NCI-H1930 (cell line): ENCODE results near the gene ANTXR2.
"Not testable (repeated sequence)": the region's sequence is repeated elsewhere in the genome, so short reads cannot be mapped to it uniquely, and the experiment has no call there.

Source experiments
- DNase-seq, 2 experiments: peaks; one replicate each; lab custom pipeline; 2025; lab: John Stamatoyannopoulos, UW

Gene ANTXR2

DNA sequence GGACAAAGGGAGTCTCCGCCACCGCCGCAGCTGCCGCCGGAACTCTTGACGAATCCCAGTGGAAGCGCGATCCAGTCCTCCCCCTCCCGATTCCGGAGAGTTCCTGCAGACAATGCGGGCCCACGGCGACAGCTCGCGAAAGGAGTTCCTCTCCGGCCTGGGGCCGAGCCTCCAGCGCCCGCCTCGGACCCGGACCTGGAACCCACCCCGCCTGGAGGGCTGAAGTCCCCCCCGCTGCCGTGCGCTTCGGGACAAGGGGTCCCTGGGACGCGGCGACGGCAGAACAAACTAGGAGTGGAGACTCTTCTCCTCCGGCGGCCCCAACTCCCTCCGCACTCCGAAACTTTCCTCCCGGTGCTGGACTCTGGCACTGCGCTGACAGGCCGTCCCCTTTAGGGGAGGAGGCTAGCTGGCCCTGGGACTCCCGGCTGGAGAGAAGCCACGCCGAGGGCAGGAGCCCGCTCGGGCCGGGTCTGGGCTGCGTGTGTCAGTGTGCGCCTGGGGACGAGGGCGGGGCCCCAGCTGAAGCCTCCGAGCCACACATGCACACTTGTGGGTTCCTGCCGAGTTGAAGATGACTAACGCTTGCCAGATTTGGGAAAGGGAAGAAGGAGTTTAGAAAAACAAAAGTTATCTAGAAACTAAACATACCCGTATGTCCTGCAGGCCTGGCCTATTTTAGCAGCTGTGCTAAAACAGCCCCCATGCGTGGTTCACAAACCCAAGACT lies at the start of gene ANTXR2:
ANTXR2 (minus strand) TSS at position 486 of the 729 bp plus-strand sequence. CDS start 669 bp downstream, outside the sequence.
- peak; percentile 16 to 18 for DNase-seq

- DNase-seq = not testable (repeated sequence)
These were observed 48.8 kb upstream of the ANTXR2 start for GRCh38 chr4:80121815-80122214.

GRCh38 chr4:80119620-80120019 lies 46.6 kb upstream of the ANTXR2 start:
- not testable (repeated sequence) for DNase-seq

GRCh38 chr4:80116516-80116915 lies 43.5 kb upstream of the ANTXR2 start:
- DNase-seq = no peak

GRCh38 chr4:80115368-80116181 lies 42.5 kb upstream of the ANTXR2 start:
- DNase-seq = no peak

GRCh38 chr4:80114732-80115265 lies 41.8 kb upstream of the ANTXR2 start:
- no peak for DNase-seq

DNA sequence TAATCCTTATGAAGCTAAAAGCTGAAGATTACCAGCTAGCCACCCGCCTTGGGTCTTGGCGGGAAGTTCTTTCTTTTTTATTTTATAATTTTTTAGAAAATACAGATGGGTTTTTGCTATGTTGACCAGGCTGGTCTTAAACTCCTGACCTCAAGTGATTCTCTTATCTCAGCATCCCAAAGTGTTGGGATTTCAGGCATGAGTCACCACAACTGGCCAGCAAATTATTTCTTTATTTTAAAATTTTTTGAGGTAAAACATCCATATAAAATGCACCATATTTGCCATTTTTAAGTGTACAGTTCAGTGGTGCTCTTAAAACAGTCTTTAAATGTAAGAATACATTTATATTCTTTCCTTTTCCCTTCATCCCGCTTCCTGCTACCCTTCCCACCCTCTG lies 40.6 kb upstream of the ANTXR2 start:
- no peak for DNase-seq

DNA sequence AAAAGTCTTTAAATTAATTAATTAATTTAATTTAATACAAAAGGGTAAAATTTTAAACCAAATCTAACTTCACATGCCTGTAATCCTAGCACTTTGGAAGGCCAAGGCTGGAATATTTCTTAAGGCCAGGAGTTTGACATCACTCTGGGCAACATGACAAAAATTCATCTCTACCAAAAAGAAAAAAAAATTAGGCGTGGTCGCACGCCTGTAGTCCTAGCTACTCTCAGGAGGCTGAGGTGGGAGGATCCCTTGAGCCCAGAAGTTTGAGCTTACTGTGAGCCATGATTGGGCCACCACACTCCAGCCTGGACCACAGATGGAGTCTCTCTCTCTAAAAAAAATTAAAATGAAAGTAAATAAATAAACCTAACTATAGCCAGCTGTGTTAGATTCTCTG lies 39.2 kb upstream of the ANTXR2 start:
- no peak for DNase-seq

GRCh38 chr4:80111276-80111675 lies 38.2 kb upstream of the ANTXR2 start:
- DNase-seq = no peak

DNA sequence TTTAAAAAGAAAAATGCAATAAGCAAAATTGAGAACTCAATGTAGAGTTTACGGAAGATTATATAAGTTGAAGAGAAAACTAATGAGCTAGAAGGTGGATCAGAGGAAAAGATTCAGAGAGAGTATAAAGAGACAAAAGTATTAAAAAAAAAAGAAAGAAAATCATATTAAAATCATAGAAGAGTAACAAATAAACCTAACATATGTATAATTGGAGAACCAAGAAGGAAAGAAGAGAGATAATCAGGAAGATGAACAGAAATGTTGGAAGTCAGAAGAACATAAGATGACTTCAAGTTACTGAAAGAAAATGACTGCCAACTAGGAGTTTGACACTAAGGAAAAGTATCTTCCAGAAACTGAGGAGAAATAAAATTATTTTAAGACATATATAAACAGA lies 34.3 kb upstream of the ANTXR2 start:
- DNase-seq = no peak

DNA sequence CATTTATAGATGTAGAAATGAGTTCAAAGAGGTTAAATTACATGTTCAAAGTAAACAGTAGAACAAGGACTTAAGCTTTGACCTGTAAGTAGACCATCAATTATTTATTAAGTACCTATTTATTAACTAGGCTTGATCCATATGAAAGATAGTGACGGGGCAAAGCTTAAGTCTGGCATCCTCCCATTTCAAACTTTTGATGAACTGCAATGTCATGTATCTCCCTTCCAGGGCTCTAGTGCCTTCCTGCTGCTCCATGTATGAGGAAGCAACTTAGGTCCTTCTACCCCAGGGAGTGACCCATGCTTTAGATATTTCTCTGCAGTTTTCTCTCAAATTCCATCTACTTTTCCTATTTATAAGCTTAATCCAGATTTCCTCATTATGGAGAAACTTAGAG lies 31.9 kb upstream of the ANTXR2 start:
- no peak for DNase-seq

GRCh38 chr4:80103629-80104028 lies 30.6 kb upstream of the ANTXR2 start:
- no peak for DNase-seq

DNA sequence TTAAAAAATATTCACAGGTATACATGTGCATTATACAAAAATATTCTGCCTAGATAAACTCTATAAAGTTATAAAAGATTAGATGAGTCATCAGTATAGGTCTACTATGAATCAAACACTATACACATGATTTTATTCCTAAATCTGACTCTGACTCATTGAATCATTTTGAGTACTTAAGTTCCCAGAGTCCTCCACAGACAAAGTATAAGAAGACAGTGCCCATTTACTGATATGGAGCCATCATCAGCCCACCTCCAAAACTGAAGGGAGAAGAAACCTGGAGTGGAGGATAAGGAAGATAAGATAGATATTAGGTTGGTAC lies 28.7 kb upstream of the ANTXR2 start:
- DNase-seq = no peak

GRCh38 chr4:80101071-80101791 lies 28.2 kb upstream of the ANTXR2 start:
- DNase-seq = no peak

- DNase-seq = no peak
These were observed 26.6 kb upstream of the ANTXR2 start for GRCh38 chr4:80099671-80100070.

DNA sequence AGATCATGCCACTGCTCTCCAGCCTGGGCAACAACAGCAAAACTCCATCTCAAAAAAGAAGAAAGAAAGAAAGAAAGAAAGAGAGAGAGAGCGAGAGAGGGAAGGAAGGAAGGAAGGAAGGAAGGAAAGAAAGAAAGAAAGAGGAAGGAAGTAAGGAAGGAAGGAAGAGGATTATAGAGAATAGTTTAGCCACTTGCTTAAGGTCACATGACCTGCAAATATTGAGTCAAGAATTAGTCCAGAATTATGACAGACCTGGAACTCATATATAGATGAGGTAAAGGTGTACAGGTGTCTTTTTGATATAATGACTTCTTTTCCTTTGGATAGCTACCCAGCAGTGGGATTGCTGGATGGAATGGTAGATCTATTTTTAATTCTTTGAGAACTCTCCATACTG lies 25.6 kb upstream of the ANTXR2 start:
- no peak for DNase-seq

- DNase-seq = no peak
These were observed 24.6 kb upstream of the ANTXR2 start for GRCh38 chr4:80097400-80098177.

- DNase-seq = no peak
These were observed 23.3 kb upstream of the ANTXR2 start for GRCh38 chr4:80096175-80096850.

DNA sequence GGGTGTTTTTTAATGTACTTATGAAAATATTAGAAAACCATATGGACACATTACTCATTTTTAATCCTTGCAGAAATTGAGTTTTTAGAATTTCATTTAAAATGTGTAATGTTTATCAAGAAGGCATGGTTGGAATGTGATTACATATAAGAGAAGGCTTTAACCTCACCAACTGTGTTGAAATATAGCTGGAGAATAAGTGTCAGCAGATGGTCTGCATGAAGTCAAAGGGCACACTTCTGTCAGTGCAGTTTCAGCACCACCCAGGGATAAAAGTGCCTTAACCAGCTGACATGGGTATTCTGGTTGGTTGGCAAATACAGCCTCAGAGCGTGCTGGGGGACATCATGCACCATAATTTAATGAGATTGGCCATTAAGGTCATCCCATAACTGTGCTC lies 21.2 kb upstream of the ANTXR2 start:
- DNase-seq = no peak

- no peak for DNase-seq
These were observed 20.5 kb upstream of the ANTXR2 start for GRCh38 chr4:80093563-80093962.

DNA sequence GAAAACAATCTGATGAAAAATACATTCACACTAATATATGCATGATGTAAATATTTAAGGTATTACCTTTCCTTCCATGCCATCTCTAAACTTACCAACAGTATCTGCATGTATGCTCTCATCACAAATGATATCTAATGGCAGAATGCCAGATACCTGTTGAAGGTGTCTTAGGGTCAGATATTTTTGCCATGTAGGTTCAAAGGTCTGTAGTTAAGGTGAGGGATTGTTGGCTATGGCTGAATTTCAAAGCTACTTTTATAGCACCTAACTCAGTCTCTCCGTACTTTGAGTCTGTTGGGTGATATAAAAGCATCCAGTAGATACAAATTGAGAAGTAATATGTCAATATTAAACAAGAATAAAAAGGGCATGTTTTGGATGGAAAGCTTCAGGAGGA lies 19.8 kb upstream of the ANTXR2 start:
- no peak for DNase-seq
